Mucosa of rectum (tissue), 2 donors: ENCODE results near the gene MFSD6L.

Experiments used
- H3K27ac ChIP-seq, 2 donors: one replicate each; pipeline ENCODE4 v1.7.0; 2013; ENCODE audit warnings: inconsistent platforms in 2 of 2, low read depth in 2 of 2, low read length in 2 of 2
- H3K27me3 ChIP-seq, 2 donors: one replicate each; pipeline ENCODE4 v1.7.0; 2013; ENCODE audit warnings: low read length in 2 of 2; ENCODE audit not compliant: control insufficient read depth in 2 of 2, insufficient read depth in 2 of 2
- H3K36me3 ChIP-seq, 2 donors: one replicate each; pipeline ENCODE4 v1.7.0; 2013; ENCODE audit warnings: low read length in 2 of 2; ENCODE audit not compliant: control insufficient read depth in 2 of 2, insufficient read depth in 2 of 2
- H3K4me1 ChIP-seq, 2 donors: one replicate each; pipeline ENCODE4 v1.7.0; 2013; ENCODE audit warnings: low read length in 2 of 2, mild to moderate bottlenecking in 1 of 2; ENCODE audit not compliant: control insufficient read depth in 2 of 2, insufficient read depth in 2 of 2
- H3K4me3 ChIP-seq, 2 donors: one replicate each; pipeline ENCODE4 v1.7.0; 2013; ENCODE audit warnings: low read length in 2 of 2
- H3K9ac ChIP-seq, 2 donors: one replicate each; pipeline ENCODE4 v1.7.0; 2013; ENCODE audit warnings: low read length in 2 of 2, low read depth in 1 of 2, mild to moderate bottlenecking in 1 of 2
- H3K9me3 ChIP-seq, 2 donors: one replicate each; pipeline ENCODE4 v1.7.0; 2013; ENCODE audit warnings: low read length in 2 of 2; ENCODE audit not compliant: control insufficient read depth in 2 of 2
- donor health status: healthy.
- donor health status: Normal muscosa, but diverticular disease.

MFSD6L gene

DNA sequence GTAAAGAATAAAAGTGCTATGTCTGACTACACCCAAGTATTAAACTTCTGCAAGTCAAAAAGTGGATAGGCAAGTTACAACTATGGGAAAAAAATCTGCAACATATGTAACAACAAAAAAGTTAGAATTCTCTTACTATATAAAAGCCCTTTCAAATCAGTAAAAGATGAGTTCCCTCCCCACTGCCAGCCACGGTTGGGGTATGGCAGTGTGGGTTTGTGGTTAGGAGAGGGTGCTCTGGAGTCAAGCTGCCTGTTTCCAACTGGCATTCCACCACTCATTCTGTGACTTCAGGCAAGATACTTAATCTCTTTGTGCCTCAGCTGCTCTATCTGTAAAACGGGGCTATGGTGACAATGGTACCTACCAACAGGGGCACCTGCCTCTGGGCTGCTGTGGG is 26.6 kb upstream of the MFSD6L start:
- no peak overlapping the region for H3K9ac ChIP-seq
- H3K27me3 ChIP-seq: no peaks in the 10 kb centered on the region
- no peaks in the 10 kb centered on the region for H3K9me3 ChIP-seq
- H3K27ac ChIP-seq: no peak overlapping the region
- no peak overlapping the region for H3K4me3 ChIP-seq
- H3K4me1 ChIP-seq: no peaks in the 10 kb centered on the region
- no peaks in the 10 kb centered on the region for H3K36me3 ChIP-seq

DNA sequence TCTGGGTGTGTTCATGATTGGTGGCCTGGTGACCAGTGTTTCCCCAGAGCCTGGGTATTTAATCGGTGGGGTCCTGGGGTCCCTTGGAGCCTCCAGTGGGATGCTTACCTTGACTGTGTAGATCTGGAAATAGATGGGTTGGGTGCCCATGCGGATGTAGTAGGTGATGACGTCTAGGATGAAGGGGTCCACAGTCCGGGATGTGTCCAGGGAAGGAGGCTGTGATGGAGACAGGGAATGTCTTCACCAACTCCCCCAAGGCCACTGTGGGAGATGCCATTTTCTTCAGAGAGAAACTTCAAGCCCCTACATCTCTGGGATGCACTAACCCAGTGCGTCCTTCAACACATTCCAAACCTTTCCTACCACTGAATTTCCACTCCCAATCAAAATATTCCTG is 24.1 kb upstream of the MFSD6L start:
- H3K9me3 ChIP-seq: no peaks in the 10 kb centered on the region
- no peak overlapping the region for H3K4me3 ChIP-seq
- H3K27me3 ChIP-seq: no peaks in the 10 kb centered on the region
- H3K4me1 ChIP-seq: no peaks in the 10 kb centered on the region
- H3K36me3 ChIP-seq: no peaks in the 10 kb centered on the region
- H3K27ac ChIP-seq: no peak overlapping the region
- no peak overlapping the region for H3K9ac ChIP-seq

DNA sequence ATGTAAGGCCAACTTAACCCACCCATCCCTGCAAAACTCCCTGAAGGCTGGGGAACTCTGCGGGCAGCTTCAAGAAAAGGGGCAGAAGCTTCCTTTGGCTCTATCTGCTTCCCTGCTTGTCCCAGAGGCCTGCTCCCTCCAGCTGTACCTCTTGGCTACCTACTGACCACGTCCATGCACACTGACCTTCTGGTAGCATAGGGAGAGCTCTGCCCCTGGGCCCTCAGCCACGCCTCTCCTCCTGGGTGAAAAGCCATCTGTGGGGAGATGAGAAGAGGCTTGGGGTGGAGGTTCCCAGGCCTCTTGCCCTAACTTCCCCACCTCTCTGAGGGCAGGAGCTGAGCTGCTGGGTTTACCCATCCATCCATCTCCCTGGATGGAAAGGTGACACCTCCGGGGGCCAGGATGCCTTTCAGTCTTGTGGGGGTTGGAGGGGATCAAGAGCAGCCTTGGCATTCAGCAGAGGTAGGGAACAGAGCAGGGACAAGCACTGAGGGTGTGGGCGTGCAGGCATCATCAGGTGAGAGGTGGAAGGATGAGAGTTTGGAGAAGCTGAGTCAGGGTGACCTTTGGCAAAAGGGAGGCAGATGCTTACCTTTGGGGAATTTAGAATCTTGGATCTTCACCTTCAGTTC is 23.4 kb upstream of the MFSD6L start:
- Histone ChIP-seq H3K9me3 (no peaks in the 10 kb centered on the region), H3K27me3 (no peaks in the 10 kb centered on the region), H3K36me3 (no peaks in the 10 kb centered on the region), H3K27ac (no peak overlapping the region), H3K4me1 (no peaks in the 10 kb centered on the region), H3K4me3 (no peak overlapping the region), H3K9ac (no peak overlapping the region)

DNA sequence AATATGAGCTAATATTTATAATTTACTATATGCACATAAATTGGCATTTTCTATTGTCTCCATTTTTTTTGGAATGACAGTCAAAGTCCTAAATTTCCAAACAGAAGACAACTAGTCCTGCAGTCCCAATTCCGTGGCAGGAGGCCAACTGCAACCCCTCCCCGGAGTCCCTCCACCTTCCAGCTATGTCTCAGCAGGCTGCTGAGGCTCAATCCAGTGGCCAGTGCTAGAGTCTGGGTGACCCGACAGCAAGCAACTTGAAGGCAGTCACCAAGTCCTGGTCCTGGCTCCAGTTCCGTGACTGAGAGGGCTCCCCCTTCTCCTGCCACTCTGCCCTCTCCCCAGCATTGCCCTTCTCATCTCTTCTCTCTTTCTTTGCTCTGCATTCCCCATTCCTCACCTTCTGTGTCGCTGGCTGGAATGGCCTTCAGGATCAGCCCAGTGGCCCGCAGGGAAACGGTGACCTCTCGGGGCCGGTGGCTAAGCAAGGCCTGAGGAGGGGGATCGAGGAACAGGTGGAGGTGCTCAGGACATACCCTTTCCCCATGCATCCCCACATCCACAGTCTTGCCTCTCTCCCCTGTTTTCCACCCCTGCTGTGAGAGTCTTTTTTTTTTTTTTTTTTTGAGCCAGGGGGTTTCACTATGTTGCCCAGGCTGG is 22.4 kb upstream of the MFSD6L start:
- Histone ChIP-seq H3K4me3 (no peak overlapping the region), H3K27ac (no peak overlapping the region), H3K9me3 (no peaks in the 10 kb centered on the region), H3K9ac (no peak overlapping the region), H3K36me3 (no peaks in the 10 kb centered on the region), H3K27me3 (no peaks in the 10 kb centered on the region), H3K4me1 (no peaks in the 10 kb centered on the region)

DNA sequence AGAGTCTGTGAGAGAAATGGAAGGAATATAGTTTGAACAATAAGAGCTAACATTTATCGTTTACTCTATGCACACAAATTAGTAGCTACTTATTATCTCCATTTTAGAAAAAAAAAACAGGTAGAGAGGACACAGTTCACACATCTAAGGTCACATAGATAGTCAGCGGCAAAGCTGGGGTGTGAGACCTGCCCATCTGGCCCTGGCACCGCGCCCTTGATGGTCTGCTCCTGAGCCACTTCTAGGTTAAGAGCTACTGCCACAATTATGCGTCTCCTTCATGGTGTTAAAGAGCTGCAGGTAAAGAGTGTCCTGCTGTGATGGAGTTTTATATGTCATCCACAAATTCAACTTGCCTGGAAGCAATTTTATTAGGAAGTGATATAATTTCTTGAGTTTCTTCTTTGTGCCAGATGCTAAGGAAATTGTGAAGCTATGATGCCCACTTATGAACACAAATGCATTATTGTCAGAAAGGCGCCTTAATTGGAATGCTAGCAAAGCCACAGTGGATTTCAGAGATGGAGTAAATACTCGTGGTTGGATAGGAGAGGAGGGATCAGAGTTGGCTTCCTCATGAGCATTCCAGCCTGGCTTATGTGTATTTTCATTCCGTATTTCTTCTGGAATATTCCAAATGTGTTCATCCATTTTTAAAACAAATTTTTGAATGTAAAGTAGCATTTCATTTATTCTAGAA is 21.3 kb upstream of the MFSD6L start:
- H3K27me3 ChIP-seq: peaks cover 0 to 4% of the 10 kb centered on the region in 2 donors
- H3K4me1 ChIP-seq: no peaks in the 10 kb centered on the region
- no peaks in the 10 kb centered on the region for H3K36me3 ChIP-seq
- H3K9me3 ChIP-seq: no peaks in the 10 kb centered on the region
- H3K27ac ChIP-seq: no peak overlapping the region
- H3K9ac ChIP-seq: no peak overlapping the region
- no peak overlapping the region for H3K4me3 ChIP-seq

DNA sequence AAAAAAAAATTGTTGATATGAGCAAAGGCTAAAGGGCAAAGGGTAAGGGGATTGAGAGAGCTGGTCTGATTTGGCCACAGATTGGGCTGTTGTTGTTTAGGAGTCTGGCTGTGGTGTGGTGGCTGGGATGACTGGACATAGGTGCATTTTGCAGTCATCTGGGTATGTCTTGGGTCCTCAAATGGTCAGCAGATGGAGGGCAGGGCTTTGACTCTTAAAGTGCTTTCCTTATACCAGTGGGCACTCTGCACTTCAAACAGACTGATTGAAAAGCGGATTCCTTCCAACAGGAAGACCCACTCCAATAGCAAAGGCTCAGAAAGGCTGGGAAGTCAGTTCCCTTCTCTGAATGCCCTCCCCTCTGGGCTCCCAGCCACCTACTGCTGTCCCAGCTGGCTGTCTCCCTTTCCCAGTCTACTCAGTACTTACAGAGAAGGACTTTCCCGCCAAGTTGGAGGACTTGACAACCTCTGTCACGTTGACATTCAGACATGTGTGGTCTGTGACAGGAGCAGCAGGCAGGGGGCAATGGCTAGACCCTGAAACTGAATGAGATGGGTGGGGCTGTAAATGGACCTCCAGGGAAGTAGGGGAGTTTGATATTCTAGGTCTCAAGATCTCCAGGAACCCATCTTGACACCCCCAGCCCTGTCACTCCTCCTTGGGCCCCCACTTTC is 19.6 kb upstream of the MFSD6L start:
- Histone ChIP-seq H3K9me3 (no peaks in the 10 kb centered on the region), H3K36me3 (no peaks in the 10 kb centered on the region), H3K4me3 (no peak overlapping the region), H3K4me1 (no peaks in the 10 kb centered on the region), H3K27me3 (peaks cover 0 to 4% of the 10 kb centered on the region in 2 donors), H3K27ac (no peak overlapping the region), H3K9ac (no peak overlapping the region)

GRCh38 chr17:8818047-8818446 is 18.9 kb upstream of the MFSD6L start:
- Histone ChIP-seq H3K9ac (no peak overlapping the region), H3K4me3 (no peak overlapping the region), H3K27me3 (peaks cover 0 to 4% of the 10 kb centered on the region in 2 donors), H3K4me1 (no peaks in the 10 kb centered on the region), H3K36me3 (no peaks in the 10 kb centered on the region), H3K9me3 (no peaks in the 10 kb centered on the region), H3K27ac (no peak overlapping the region)

DNA sequence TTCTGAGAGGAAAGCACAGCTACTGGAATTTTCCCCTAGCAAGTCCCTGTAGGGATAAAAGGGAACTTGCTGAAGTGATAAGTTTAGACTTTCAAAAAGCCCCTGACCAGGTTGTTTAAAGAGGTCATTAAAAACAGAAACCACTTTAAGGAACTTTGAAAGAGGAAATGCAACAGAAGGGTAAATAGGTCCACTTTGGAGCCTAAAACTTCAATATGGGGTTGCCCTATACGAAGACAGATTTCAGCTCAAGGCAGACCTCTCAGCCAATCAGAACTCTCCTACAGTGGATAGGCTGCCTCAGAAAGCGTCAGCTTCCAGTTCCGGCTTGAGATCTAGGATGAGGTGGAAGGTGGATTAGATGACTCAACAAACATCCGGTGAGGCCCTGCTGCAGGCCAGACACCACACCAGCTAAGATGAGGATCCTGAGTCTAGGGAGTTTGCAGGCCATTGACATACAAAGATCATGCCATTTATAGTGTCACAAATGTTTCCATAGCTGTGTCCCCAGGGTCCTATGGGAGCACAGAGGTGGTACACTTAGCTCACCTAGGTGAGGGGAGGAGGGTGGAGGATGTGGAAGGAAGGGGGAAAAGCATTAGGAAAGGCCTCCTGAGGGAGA is 7.9 kb upstream of the MFSD6L start:
- no peaks in the 10 kb centered on the region for H3K27me3 ChIP-seq
- peak overlapping the region in 1 of 2 donors; percentile 64 for H3K27ac ChIP-seq

DNA sequence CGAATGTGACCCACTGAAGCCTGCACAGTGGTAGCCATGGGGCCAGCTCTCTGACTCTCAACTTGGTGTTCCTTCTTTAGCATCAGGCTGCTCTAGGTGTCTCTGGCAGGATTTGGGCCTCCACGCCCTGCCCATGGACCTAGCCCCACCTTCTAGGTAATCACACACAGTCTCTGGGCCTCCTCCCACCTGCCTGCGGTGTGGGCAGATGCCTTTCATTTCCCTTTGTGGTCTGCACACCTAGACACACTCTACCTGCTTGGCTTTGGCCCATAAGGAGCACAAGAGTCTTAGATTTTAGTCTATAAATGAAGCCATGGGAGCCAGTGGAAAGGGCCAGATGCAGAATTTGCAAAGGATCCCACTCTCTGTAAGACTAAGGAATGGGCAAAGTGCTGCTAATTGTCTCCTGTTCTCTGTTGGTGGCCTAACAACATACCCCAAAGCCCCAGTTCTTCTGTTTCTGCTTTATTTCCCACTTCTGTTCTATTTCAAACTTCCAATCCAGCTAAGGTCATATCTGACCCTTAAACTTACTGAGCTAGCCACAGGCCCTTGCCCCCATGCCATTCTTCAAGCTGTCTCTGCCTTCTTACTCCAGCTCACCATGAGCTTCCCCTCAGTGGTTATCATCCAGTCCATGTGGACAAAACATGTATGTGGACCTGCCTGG is 7.2 kb upstream of the MFSD6L start:
- Histone ChIP-seq H3K27ac (peak overlapping the region in 1 of 2 donors; percentile 60), H3K27me3 (no peaks in the 10 kb centered on the region), H3K4me3 (no peak overlapping the region), H3K36me3 (no peaks in the 10 kb centered on the region), H3K9me3 (no peaks in the 10 kb centered on the region), H3K9ac (no peak overlapping the region), H3K4me1 (peaks cover 7 to 11% of the 10 kb centered on the region in 2 donors)

More for the DNA sequence above, 7.9 kb upstream of the MFSD6L start:
- Histone ChIP-seq H3K9ac (no peak overlapping the region), H3K4me3 (no peak overlapping the region), H3K36me3 (no peaks in the 10 kb centered on the region), H3K9me3 (no peaks in the 10 kb centered on the region), H3K4me1 (peaks cover 7 to 11% of the 10 kb centered on the region in 2 donors)
